H1 (cell line): Measurements from ENCODE around the gene RDH5. TPM values are rescaled to one million over a fixed set of nuclear protein-coding genes. Genes with fewer than 3 reads are reported as not detected.

Experiments
- ASH2L ChIP-seq: fragments of 200-600, 300-600 bp; sonication (generic); IDR thresholded peaks from one replicate; pipeline ENCODE4 v1.7.1; 2017; ENCODE audit warnings: low read length
- CTBP2 ChIP-seq: IDR thresholded peaks from 2 replicates; pipeline ENCODE4 v1.7.0; 2011; ENCODE audit warnings: borderline replicate concordance, mild to moderate bottlenecking, moderate library complexity, mixed read lengths, low read length; ENCODE audit not compliant: insufficient read depth, insufficient read length
- EGR1 ChIP-seq: IDR thresholded peaks from 2 replicates; pipeline ENCODE4 v1.6.1; 2011; ENCODE audit warnings: low read depth, low read length, borderline replicate concordance
- EZH2 ChIP-seq: fragments of 200-600 bp; sonication (generic); IDR thresholded peaks from 2 replicates; pipeline ENCODE4 v1.7.1; 2012; ENCODE audit warnings: low read depth, mild to moderate bottlenecking, moderate library complexity, low read length, inconsistent platforms; ENCODE audit not compliant: severe bottlenecking
- KDM1A ChIP-seq: fragments of 200-600, 300-600 bp; sonication (generic); IDR thresholded peaks from 2 replicates; pipeline ENCODE4 v1.7.1; 2016; ENCODE audit warnings: mild to moderate bottlenecking, low read length, borderline replicate concordance
- MAFK ChIP-seq: IDR thresholded peaks from 2 replicates; pipeline ENCODE4 v1.6.1; 2012; ENCODE audit warnings: low read depth, mild to moderate bottlenecking, improper control_type of control experiment, low read length
- NANOG ChIP-seq: IDR thresholded peaks from 2 replicates; pipeline ENCODE4 v1.6.1; 2011; ENCODE audit warnings: low read length, low read depth, mild to moderate bottlenecking, inconsistent platforms; ENCODE audit not compliant: insufficient read depth, poor library complexity, severe bottlenecking
- PHF8 ChIP-seq: fragments of 200-600 bp; sonication (generic); conservative IDR thresholded peaks from 2 replicates; pipeline ENCODE4 v1.7.1; 2012; ENCODE audit warnings: low read depth, mild to moderate bottlenecking, inconsistent platforms, low read length, moderate library complexity
- SP2 ChIP-seq: IDR thresholded peaks from 2 replicates; pipeline ENCODE4 v1.6.1; 2012; ENCODE audit warnings: mild to moderate bottlenecking, low read length, inconsistent platforms
- polyA plus RNA-seq, 7 experiments: library from polyadenylated mRNA; depleted of rRNA in 3 of 7; stranded (reverse) in 5 of 7; unstranded in 2 of 7; fragments of >200 nt in 5 of 7; fragments of 200-250 nt in 2 of 7; gene quantifications; 1 replicate in 5 of 7; 2 replicates in 1 of 7; 4 replicates in 1 of 7; pipeline versions ENCODE4 v1.2.1 to v1.2.3, GENCODE V29; 2011 to 2013; ENCODE audit warnings: missing spikeins in 2 of 7, mixed read lengths in 2 of 7
- total RNA-seq: library from RNA; stranded (reverse); fragmentation: NEBNext Ultra II Directional; extraction: Animal tissue kit (Norgen Biotek cat#: 25700); gene quantifications from 2 replicates; pipeline ENCODE4 v1.2.1, GENCODE V29; 2021
- TF ChIP-seq, protein P1 (sequence below): fragments of 300-600 bp; sonication (generic); IDR thresholded peaks from 2 replicates; pipeline ENCODE4 v1.7.1; 2012; ENCODE audit warnings: low read length, moderate library complexity, mild to moderate bottlenecking, inconsistent platforms; ENCODE audit not compliant: insufficient replicate concordance
- TF ChIP-seq, protein P2 (sequence below): IDR thresholded peaks from 2 replicates; pipeline ENCODE4 v1.6.1; 2012; ENCODE audit warnings: inconsistent platforms

Gene RDH5
- total and polyA plus RNA-seq, 2 of the 8 experiments (the other 6 are each of a cell fraction or from before 2014, with no cell fraction given) = 4.2 to 6.0 TPM

DNA sequence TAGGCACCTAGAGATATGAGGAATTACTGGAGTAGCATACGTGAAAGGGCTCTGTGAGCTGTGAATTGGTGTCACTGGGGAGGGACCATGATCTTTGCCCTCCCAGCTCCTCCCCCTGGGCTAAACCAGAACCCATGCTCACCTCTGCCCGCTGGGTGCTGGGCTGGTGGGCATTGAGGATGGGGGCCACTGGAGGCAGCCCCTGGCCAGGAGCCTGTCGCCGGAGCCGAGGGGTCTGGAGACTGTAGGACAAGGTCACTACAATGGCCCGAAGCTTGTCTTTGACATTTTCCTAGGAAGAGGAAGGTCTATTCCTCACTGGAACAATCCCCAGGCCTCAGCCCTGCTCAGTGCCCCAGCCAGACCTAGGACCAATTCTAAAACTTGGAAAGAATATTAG, 24.1 kb upstream of the RDH5 start (continued):
- TF ChIP-seq, protein P1, sequence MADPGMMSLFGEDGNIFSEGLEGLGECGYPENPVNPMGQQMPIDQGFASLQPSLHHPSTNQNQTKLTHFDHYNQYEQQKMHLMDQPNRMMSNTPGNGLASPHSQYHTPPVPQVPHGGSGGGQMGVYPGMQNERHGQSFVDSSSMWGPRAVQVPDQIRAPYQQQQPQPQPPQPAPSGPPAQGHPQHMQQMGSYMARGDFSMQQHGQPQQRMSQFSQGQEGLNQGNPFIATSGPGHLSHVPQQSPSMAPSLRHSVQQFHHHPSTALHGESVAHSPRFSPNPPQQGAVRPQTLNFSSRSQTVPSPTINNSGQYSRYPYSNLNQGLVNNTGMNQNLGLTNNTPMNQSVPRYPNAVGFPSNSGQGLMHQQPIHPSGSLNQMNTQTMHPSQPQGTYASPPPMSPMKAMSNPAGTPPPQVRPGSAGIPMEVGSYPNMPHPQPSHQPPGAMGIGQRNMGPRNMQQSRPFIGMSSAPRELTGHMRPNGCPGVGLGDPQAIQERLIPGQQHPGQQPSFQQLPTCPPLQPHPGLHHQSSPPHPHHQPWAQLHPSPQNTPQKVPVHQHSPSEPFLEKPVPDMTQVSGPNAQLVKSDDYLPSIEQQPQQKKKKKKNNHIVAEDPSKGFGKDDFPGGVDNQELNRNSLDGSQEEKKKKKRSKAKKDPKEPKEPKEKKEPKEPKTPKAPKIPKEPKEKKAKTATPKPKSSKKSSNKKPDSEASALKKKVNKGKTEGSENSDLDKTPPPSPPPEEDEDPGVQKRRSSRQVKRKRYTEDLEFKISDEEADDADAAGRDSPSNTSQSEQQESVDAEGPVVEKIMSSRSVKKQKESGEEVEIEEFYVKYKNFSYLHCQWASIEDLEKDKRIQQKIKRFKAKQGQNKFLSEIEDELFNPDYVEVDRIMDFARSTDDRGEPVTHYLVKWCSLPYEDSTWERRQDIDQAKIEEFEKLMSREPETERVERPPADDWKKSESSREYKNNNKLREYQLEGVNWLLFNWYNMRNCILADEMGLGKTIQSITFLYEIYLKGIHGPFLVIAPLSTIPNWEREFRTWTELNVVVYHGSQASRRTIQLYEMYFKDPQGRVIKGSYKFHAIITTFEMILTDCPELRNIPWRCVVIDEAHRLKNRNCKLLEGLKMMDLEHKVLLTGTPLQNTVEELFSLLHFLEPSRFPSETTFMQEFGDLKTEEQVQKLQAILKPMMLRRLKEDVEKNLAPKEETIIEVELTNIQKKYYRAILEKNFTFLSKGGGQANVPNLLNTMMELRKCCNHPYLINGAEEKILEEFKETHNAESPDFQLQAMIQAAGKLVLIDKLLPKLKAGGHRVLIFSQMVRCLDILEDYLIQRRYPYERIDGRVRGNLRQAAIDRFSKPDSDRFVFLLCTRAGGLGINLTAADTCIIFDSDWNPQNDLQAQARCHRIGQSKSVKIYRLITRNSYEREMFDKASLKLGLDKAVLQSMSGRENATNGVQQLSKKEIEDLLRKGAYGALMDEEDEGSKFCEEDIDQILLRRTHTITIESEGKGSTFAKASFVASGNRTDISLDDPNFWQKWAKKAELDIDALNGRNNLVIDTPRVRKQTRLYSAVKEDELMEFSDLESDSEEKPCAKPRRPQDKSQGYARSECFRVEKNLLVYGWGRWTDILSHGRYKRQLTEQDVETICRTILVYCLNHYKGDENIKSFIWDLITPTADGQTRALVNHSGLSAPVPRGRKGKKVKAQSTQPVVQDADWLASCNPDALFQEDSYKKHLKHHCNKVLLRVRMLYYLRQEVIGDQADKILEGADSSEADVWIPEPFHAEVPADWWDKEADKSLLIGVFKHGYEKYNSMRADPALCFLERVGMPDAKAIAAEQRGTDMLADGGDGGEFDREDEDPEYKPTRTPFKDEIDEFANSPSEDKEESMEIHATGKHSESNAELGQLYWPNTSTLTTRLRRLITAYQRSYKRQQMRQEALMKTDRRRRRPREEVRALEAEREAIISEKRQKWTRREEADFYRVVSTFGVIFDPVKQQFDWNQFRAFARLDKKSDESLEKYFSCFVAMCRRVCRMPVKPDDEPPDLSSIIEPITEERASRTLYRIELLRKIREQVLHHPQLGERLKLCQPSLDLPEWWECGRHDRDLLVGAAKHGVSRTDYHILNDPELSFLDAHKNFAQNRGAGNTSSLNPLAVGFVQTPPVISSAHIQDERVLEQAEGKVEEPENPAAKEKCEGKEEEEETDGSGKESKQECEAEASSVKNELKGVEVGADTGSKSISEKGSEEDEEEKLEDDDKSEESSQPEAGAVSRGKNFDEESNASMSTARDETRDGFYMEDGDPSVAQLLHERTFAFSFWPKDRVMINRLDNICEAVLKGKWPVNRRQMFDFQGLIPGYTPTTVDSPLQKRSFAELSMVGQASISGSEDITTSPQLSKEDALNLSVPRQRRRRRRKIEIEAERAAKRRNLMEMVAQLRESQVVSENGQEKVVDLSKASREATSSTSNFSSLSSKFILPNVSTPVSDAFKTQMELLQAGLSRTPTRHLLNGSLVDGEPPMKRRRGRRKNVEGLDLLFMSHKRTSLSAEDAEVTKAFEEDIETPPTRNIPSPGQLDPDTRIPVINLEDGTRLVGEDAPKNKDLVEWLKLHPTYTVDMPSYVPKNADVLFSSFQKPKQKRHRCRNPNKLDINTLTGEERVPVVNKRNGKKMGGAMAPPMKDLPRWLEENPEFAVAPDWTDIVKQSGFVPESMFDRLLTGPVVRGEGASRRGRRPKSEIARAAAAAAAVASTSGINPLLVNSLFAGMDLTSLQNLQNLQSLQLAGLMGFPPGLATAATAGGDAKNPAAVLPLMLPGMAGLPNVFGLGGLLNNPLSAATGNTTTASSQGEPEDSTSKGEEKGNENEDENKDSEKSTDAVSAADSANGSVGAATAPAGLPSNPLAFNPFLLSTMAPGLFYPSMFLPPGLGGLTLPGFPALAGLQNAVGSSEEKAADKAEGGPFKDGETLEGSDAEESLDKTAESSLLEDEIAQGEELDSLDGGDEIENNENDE = no peak
- no peak for TF ChIP-seq NANOG
- TF ChIP-seq EGR1 = no peak
- no peak for TF ChIP-seq MAFK
- TF ChIP-seq PHF8 = no peak
- TF ChIP-seq, protein P2, sequence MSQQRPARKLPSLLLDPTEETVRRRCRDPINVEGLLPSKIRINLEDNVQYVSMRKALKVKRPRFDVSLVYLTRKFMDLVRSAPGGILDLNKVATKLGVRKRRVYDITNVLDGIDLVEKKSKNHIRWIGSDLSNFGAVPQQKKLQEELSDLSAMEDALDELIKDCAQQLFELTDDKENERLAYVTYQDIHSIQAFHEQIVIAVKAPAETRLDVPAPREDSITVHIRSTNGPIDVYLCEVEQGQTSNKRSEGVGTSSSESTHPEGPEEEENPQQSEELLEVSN = no peak
- no peak for TF ChIP-seq ASH2L
- TF ChIP-seq SP2 = no peak
- TF ChIP-seq CTBP2 = no peak
- no peak for TF ChIP-seq KDM1A
- TF ChIP-seq EZH2 = no peak
